KOPT-K1 (cell line): ENCODE results near the gene TMEM273.

Experiments used
- H3K27ac ChIP-seq: fragments of 200-600 bp; sonication (generic); 2 replicates; pipeline ENCODE4 v1.5.1; 2016; ENCODE audit warnings: antibody characterized with exemption, mild to moderate bottlenecking, low read depth, low read length; ENCODE audit not compliant: poor library complexity, severe bottlenecking
- H3K36me3 ChIP-seq: fragments of 200-600 bp; sonication (generic); 2 replicates; pipeline ENCODE4 v1.5.1; 2017; ENCODE audit warnings: antibody characterized with exemption, mild to moderate bottlenecking, low read length, moderate library complexity; ENCODE audit not compliant: insufficient read depth
- H3K9me3 ChIP-seq: fragments of 200-600 bp; sonication (generic); 2 replicates; pipeline ENCODE4 v1.5.1; 2017; ENCODE audit warnings: antibody characterized with exemption, low read length, mild to moderate bottlenecking; ENCODE audit not compliant: insufficient read depth, poor library complexity, severe bottlenecking

The TMEM273 gene

GRCh38 chr10:49174926-49175500 is 13.2 kb downstream of the TMEM273 start:
- Histone ChIP-seq H3K9me3 (no peaks in the 10 kb centered on the region), H3K36me3 (no peaks in the 10 kb centered on the region), H3K27ac (no peak overlapping the region)

- H3K9me3 ChIP-seq = no peaks in the 10 kb centered on the region
- no peak overlapping the region for H3K27ac ChIP-seq
- H3K36me3 ChIP-seq = no peaks in the 10 kb centered on the region
These were observed 13.8 kb downstream of the TMEM273 start for GRCh38 chr10:49174261-49174925.

- H3K27ac ChIP-seq = no peak overlapping the region
- no peaks in the 10 kb centered on the region for H3K9me3 ChIP-seq
- H3K36me3 ChIP-seq = no peaks in the 10 kb centered on the region
These were observed 14.3 kb downstream of the TMEM273 start for GRCh38 chr10:49173853-49174252.

- no peaks in the 10 kb centered on the region for H3K9me3 ChIP-seq
- H3K36me3 ChIP-seq = no peaks in the 10 kb centered on the region
- no peak overlapping the region for H3K27ac ChIP-seq
These were observed 14.9 kb downstream of the TMEM273 start for GRCh38 chr10:49173201-49173772.

- Histone ChIP-seq H3K36me3 (no peaks in the 10 kb centered on the region), H3K9me3 (no peaks in the 10 kb centered on the region), H3K27ac (no peak overlapping the region)
These were observed 15.4 kb downstream of the TMEM273 start for GRCh38 chr10:49172777-49173132.

- Histone ChIP-seq H3K9me3 (no peaks in the 10 kb centered on the region), H3K27ac (no peak overlapping the region), H3K36me3 (no peaks in the 10 kb centered on the region)
These were observed 16.0 kb downstream of the TMEM273 start for GRCh38 chr10:49172061-49172776.

- Histone ChIP-seq H3K36me3 (no peaks in the 10 kb centered on the region), H3K9me3 (no peaks in the 10 kb centered on the region), H3K27ac (no peak overlapping the region)
These were observed 16.7 kb downstream of the TMEM273 start for GRCh38 chr10:49171326-49172060.

- H3K27ac ChIP-seq = no peak overlapping the region
These were observed 17.4 kb downstream of the TMEM273 start for GRCh38 chr10:49170632-49171325.

GRCh38 chr10:49169776-49170175 is 18.4 kb downstream of the TMEM273 start:
- H3K9me3 ChIP-seq = no peaks in the 10 kb centered on the region

More at GRCh38 chr10:49170632-49171325, 17.4 kb downstream of the TMEM273 start:
- no peaks in the 10 kb centered on the region for H3K36me3 ChIP-seq
- H3K9me3 ChIP-seq = no peaks in the 10 kb centered on the region

GRCh38 chr10:49168831-49169500 is 19.2 kb downstream of the TMEM273 start:
- Histone ChIP-seq H3K9me3 (no peaks in the 10 kb centered on the region), H3K36me3 (no peaks in the 10 kb centered on the region), H3K27ac (no peak overlapping the region)

More at GRCh38 chr10:49169776-49170175, 18.4 kb downstream of the TMEM273 start:
- H3K36me3 ChIP-seq = no peaks in the 10 kb centered on the region
- H3K27ac ChIP-seq = no peak overlapping the region

- no peaks in the 10 kb centered on the region for H3K9me3 ChIP-seq
- no peaks in the 10 kb centered on the region for H3K36me3 ChIP-seq
- H3K27ac ChIP-seq = no peak overlapping the region
These were observed 20.0 kb downstream of the TMEM273 start for GRCh38 chr10:49168171-49168540.

- no peaks in the 10 kb centered on the region for H3K9me3 ChIP-seq
- H3K27ac ChIP-seq = no peak overlapping the region
- H3K36me3 ChIP-seq = no peaks in the 10 kb centered on the region
These were observed 20.6 kb downstream of the TMEM273 start for GRCh38 chr10:49167425-49168170.

- no peaks in the 10 kb centered on the region for H3K9me3 ChIP-seq
- no peaks in the 10 kb centered on the region for H3K36me3 ChIP-seq
- no peak overlapping the region for H3K27ac ChIP-seq
These were observed 21.4 kb downstream of the TMEM273 start for GRCh38 chr10:49166484-49167400.
